GM12878 (cell line): ENCODE results near the gene BBS9. TPM values are rescaled to one million over a fixed set of nuclear protein-coding genes. Genes with fewer than 3 reads are reported as not detected.
A peak's percentile ranks its signal among the peaks of the same experiment; 100 is the strongest.

Experiments used
- ATAC-seq: fragments of 200-7000 bp; cut with Tn5 transposase; 3 replicates; pipeline ENCODE4 v1.9.1; 2020; ENCODE audit warnings: mild to moderate bottlenecking, moderate library complexity
- BruUV-seq: library from RNA; stranded (reverse); fragments of 400-500 nt; replicated peaks from 2 replicates; lab custom pipeline; 2021; lab: Mats Ljungman, UMichigan
- CTCF ChIA-PET: fragments of 300-600 bp; sonication (Branson Sonifier 250); formaldehyde crosslinking; extraction: SDS; loops from one replicate; lab custom pipeline; 2021; ENCODE audit warnings: inconsistent platforms; lab: Yijun Ruan, JAX
- POLR2A ChIA-PET: fragments of 350-600 bp; formaldehyde crosslinking; extraction: SDS; loops from one replicate; lab custom pipeline; 2021; ENCODE audit warnings: inconsistent platforms; lab: Charles Lee
- RAD21 ChIA-PET: fragments of 300-600 bp; sonication (Branson Sonifier 250); formaldehyde crosslinking; loops from one replicate; lab custom pipeline; 2023; ENCODE audit warnings: antibody characterized with exemption; ENCODE audit not compliant: unreplicated experiment; lab: Charles Lee
- SMC1A ChIA-PET: fragments of 300-600 bp; sonication (Branson Sonifier 250); formaldehyde crosslinking; loops from one replicate; lab custom pipeline; 2023; ENCODE audit not compliant: unreplicated experiment, uncharacterized antibody; lab: Charles Lee
- DNase-seq: peaks from one replicate; pipeline ENCODE4 v3.0.0-alpha.2; 2011; ENCODE audit warnings: low read depth, low spot score
- FAIRE-seq: peaks from 3 replicates; lab custom pipeline; 2011; peaks lifted over from hg19 to GRCh38; lab: Jason Lieb, UNC
- H2AFZ ChIP-seq: 2 replicates; pipeline ENCODE4 v1.6.0; 2011; ENCODE audit warnings: low read depth, low read length, control low read depth; ENCODE audit not compliant: control insufficient read depth
- H3K27ac ChIP-seq: 2 replicates; pipeline ENCODE4 v1.5.1; 2011; ENCODE audit warnings: control low read depth; ENCODE audit not compliant: control insufficient read depth, insufficient read depth
- H3K27me3 ChIP-seq, 2 experiments: replicated peaks in 1 of 2; 2 replicates each; pipeline versions ENCODE4 v1.6.0 to v1.6.1; 2011; ENCODE audit warnings: low read length in 1 of 2; ENCODE audit not compliant: control insufficient read depth in 2 of 2, insufficient read depth in 2 of 2
- H3K36me3 ChIP-seq, 2 experiments: 2 replicates each; pipeline ENCODE4 v1.5.1; 2011; ENCODE audit warnings: low read length in 1 of 2; ENCODE audit not compliant: control insufficient read depth in 2 of 2, insufficient read depth in 2 of 2
- H3K4me1 ChIP-seq: 2 replicates; pipeline ENCODE4 v1.6.1; 2011; ENCODE audit warnings: mild to moderate bottlenecking, low read length, moderate library complexity, mixed read lengths; ENCODE audit not compliant: control insufficient read depth, insufficient read depth
- H3K4me2 ChIP-seq: 2 replicates; pipeline ENCODE4 v1.6.0; 2011; ENCODE audit warnings: control low read depth; ENCODE audit not compliant: control insufficient read depth, insufficient read depth
- H3K4me3 ChIP-seq: fragments of 200-600 bp; sonication (generic); 2 replicates; pipeline ENCODE4 v1.5.1; 2016
- H3K79me2 ChIP-seq: 2 replicates; pipeline ENCODE4 v1.6.0; 2011; ENCODE audit warnings: low read length; ENCODE audit not compliant: control insufficient read depth, insufficient read depth
- H3K9ac ChIP-seq: 2 replicates; pipeline ENCODE4 v1.8.0; 2011; ENCODE audit warnings: low read length, control low read depth, mixed read lengths; ENCODE audit not compliant: control insufficient read depth, insufficient read depth
- H3K9me3 ChIP-seq: replicated peaks from 3 replicates; pipeline ENCODE4 v1.5.1; 2011; ENCODE audit warnings: mild to moderate bottlenecking, low read length; ENCODE audit not compliant: control insufficient read depth, insufficient read depth
- H4K20me1 ChIP-seq: 2 replicates; pipeline ENCODE4 v1.6.0; 2011; ENCODE audit not compliant: control insufficient read depth, insufficient read depth
- ASH2L ChIP-seq: fragments of 300-600, 200-600 bp; sonication (generic); IDR thresholded peaks from 2 replicates; pipeline ENCODE4 v1.6.1; 2017; ENCODE audit warnings: low read depth, mild to moderate bottlenecking, borderline replicate concordance
- CREM ChIP-seq: IDR thresholded peaks from 2 replicates; pipeline ENCODE4 v1.6.1; 2014; ENCODE audit warnings: antibody characterized with exemption, low read depth
- DPF2 ChIP-seq: fragments of 450-650 bp; IDR thresholded peaks from 2 replicates; pipeline ENCODE4 v1.6.1; 2017; ENCODE audit warnings: mild to moderate bottlenecking
- GATAD2B ChIP-seq: fragments of 450-650 bp; conservative IDR thresholded peaks from 2 replicates; pipeline ENCODE4 v1.6.1; 2017; ENCODE audit warnings: low read depth, mild to moderate bottlenecking, moderate library complexity
- IKZF1 ChIP-seq: fragments of 450-650 bp; conservative IDR thresholded peaks from 2 replicates; pipeline ENCODE4 v1.6.1; 2017; ENCODE audit warnings: antibody characterized with exemption, mild to moderate bottlenecking
- MTA2 ChIP-seq: fragments of 450-650 bp; IDR thresholded peaks from 2 replicates; pipeline ENCODE4 v1.6.1; 2016; ENCODE audit warnings: low read depth, mild to moderate bottlenecking, moderate library complexity
- NFIC ChIP-seq: IDR thresholded peaks from 2 replicates; pipeline ENCODE4 v1.6.1; 2012; ENCODE audit warnings: low read depth, mild to moderate bottlenecking, inconsistent platforms, low read length, moderate library complexity
- NFYB ChIP-seq: IDR thresholded peaks from 2 replicates; pipeline ENCODE4 v1.6.1; 2011; ENCODE audit warnings: low read depth, mild to moderate bottlenecking, low read length, improper control_type of control experiment, moderate library complexity; ENCODE audit not compliant: insufficient read depth
- NR2C2 ChIP-seq: IDR thresholded peaks from 2 replicates; pipeline ENCODE4 v1.6.1; 2011; ENCODE audit warnings: borderline replicate concordance, low read depth; ENCODE audit not compliant: control insufficient read depth, insufficient read length
- POLR2AphosphoS2 ChIP-seq: IDR thresholded peaks from 2 replicates; pipeline ENCODE4 v1.6.1; 2011; ENCODE audit warnings: low read depth, mild to moderate bottlenecking, low read length, improper control_type of control experiment, moderate library complexity
- POLR2AphosphoS5 ChIP-seq: IDR thresholded peaks from 2 replicates; pipeline ENCODE4 v1.6.1; 2011; ENCODE audit warnings: mild to moderate bottlenecking, low read length, inconsistent platforms
- RELA ChIP-seq: fragments of 450-650 bp; IDR thresholded peaks from 2 replicates; pipeline ENCODE4 v1.8.0; 2014; ENCODE audit warnings: borderline replicate concordance; ENCODE audit not compliant: partially characterized antibody
- TCF3 ChIP-seq: IDR thresholded peaks from 2 replicates; pipeline ENCODE4 v1.6.1; 2012; ENCODE audit warnings: low read depth, mild to moderate bottlenecking, low read length, borderline replicate concordance; ENCODE audit not compliant: insufficient read depth
- YY1 ChIP-seq: IDR thresholded peaks from 2 replicates; pipeline ENCODE4 v1.6.1; 2011; ENCODE audit warnings: low read depth, mild to moderate bottlenecking, low read length
- in situ Hi-C: fragments of 300-500 bp; cut with MboI; formaldehyde crosslinking; loops from 9 replicates; pipeline ENCODE4 v1.14.3; 2018; ENCODE audit warnings: mixed read lengths
- intact Hi-C: fragments of 100-400 bp; cut with micrococcal nuclease; formaldehyde crosslinking; loops from one replicate; pipeline ENCODE4 v1.14.2; 2022; ENCODE audit not compliant: unreplicated experiment
- polyA plus RNA-seq, 11 experiments: library from polyadenylated mRNA; depleted of rRNA in 4 of 11; unstranded in 6 of 11; stranded (reverse) in 5 of 11; fragments of >200 nt; fragmentation: Nextera tagmentation in 4 of 11; fragmentation: Illumina TruSeq in 1 of 11; extraction: Ambion mirVana in 4 of 11; extraction: Trizol in 1 of 11; gene quantifications; 1 replicate in 1 of 11; 2 replicates in 10 of 11; pipeline versions ENCODE4 v1.2.1 to v1.2.3, GENCODE V29; 2011 to 2016; ENCODE audit warnings: inconsistent platforms in 2 of 11, missing spikeins in 2 of 11, low read depth in 1 of 11
- total RNA-seq, 4 experiments: library from RNA; depleted of rRNA in 3 of 4; stranded (reverse); fragments of >200 nt in 3 of 4; fragmentation: Illumina TruSeq in 1 of 4; extraction: Trizol in 1 of 4; gene quantifications; 2 replicates each; pipeline versions ENCODE4 v1.2.1 to v1.2.3, GENCODE V29; 2013 to 2021
- TF ChIP-seq, protein P1 (sequence below): fragments of 150-350 bp; IDR thresholded peaks from 2 replicates; pipeline ENCODE4 v1.6.1; 2016; ENCODE audit warnings: low read depth, low read length
- TF ChIP-seq, protein P2 (sequence below): fragments of 450-650 bp; formaldehyde crosslinking; IDR thresholded peaks from 2 replicates; pipeline ENCODE4 v1.4.0; 2022; ENCODE audit warnings: mild to moderate bottlenecking, moderate library complexity
- TF ChIP-seq, protein P3 (sequence below): IDR thresholded peaks from 2 replicates; pipeline ENCODE4 v1.6.1; 2011; ENCODE audit warnings: borderline replicate concordance, low read depth, mild to moderate bottlenecking, moderate library complexity, mixed read lengths, low read length; ENCODE audit not compliant: insufficient read depth; ENCODE audit errors: extremely low read length

The BBS9 gene
- total and polyA plus RNA-seq, 10 of the 15 experiments (the other 5 are each of a cell fraction or from before 2014, with no cell fraction given): 1.2 to 5.6 (median 2.3) TPM

DNA sequence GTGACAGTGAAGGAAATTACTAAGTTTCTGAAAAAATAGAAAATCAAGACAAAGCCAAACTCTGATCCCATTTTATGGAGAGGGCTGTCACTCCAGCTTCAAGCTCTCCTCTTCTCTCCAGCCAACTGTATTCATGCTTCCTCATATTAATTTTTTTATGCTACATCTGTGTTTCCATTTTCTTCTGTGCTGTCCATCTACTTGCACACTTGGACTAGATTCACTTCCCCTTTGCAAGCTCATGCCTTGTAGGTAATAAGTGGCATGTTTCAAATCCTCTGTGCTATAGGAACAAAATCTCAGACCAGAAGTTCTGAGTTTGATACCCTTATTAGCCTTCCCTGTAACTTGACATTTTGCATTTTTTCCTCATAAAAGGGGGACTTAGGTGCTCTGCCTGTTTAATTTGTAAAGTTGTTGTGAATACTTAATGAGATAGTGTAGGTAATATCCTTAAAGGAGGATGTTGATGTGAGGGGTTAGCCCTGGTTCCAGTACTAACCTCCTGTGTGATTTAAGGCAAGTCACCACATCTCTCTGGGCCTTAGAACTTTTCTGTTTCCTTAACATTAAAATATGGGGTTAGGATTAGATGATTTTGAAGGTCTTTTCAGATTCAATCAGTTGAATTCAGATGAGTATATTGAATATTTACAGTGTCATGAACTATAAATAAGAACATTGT is 358.8 kb downstream of the BBS9 start:
- Histone ChIP-seq H3K4me3 (no peak overlapping the region), H3K4me1 (peaks cover 6% of the 10 kb centered on the region; the same call in 1 of the 2 replicates), H3K27me3 (no peaks in the 10 kb centered on the region), H4K20me1 (no peaks in the 10 kb centered on the region), H3K4me2 (no peak overlapping the region), H3K27ac (no peak overlapping the region), H3K9me3 (no peaks in the 10 kb centered on the region; the same call in 2 of the 3 replicates), H3K79me2 (no peaks in the 10 kb centered on the region), H3K36me3 (no peaks in the 10 kb centered on the region), H2AFZ (no peak overlapping the region), H3K9ac (no peak overlapping the region)
- ChIA-PET CTCF (interaction anchor here (1.0 to 3.3 kb wide), 6 partner anchors 9 to 228 kb away, joined by 3 to 13 read pairs (median 4); no protein-coding TSS in a partner anchor), SMC1A (interaction anchor here (1.0 to 2.4 kb wide), 11 partner anchors 9 to 183 kb away, joined by 3 to 12 read pairs (median 6); no protein-coding TSS in a partner anchor), POLR2A (no interaction called here), RAD21 (interaction anchor here (0.6 to 3.4 kb wide), 4 partner anchors 10 to 304 kb away, joined by 3 to 15 read pairs (median 4); no protein-coding TSS in a partner anchor)
- ATAC-seq: peak; percentile 92
- no peak for FAIRE-seq
- no TSS peak for BruUV-seq
- intact Hi-C loops: no loop called here
- in situ Hi-C loops: no loop called here
- DNase-seq: no peak
- TF ChIP-seq, protein P1, sequence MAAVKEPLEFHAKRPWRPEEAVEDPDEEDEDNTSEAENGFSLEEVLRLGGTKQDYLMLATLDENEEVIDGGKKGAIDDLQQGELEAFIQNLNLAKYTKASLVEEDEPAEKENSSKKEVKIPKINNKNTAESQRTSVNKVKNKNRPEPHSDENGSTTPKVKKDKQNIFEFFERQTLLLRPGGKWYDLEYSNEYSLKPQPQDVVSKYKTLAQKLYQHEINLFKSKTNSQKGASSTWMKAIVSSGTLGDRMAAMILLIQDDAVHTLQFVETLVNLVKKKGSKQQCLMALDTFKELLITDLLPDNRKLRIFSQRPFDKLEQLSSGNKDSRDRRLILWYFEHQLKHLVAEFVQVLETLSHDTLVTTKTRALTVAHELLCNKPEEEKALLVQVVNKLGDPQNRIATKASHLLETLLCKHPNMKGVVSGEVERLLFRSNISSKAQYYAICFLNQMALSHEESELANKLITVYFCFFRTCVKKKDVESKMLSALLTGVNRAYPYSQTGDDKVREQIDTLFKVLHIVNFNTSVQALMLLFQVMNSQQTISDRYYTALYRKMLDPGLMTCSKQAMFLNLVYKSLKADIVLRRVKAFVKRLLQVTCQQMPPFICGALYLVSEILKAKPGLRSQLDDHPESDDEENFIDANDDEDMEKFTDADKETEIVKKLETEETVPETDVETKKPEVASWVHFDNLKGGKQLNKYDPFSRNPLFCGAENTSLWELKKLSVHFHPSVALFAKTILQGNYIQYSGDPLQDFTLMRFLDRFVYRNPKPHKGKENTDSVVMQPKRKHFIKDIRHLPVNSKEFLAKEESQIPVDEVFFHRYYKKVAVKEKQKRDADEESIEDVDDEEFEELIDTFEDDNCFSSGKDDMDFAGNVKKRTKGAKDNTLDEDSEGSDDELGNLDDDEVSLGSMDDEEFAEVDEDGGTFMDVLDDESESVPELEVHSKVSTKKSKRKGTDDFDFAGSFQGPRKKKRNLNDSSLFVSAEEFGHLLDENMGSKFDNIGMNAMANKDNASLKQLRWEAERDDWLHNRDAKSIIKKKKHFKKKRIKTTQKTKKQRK: no peak
- TF ChIP-seq GATAD2B (no peak), NFIC (no peak), MTA2 (peak; percentile 46; the same call in 1 of the 2 replicates), IKZF1 (peak; percentile 57), POLR2AphosphoS2 (no peak), POLR2AphosphoS5 (no peak), DPF2 (peak; percentile 45; the same call in 1 of the 2 replicates), ASH2L (no peak), NR2C2 (no peak), YY1 (no peak), RELA (no peak), CREM (no peak), TCF3 (no peak), NFYB (no peak)
- TF ChIP-seq, protein P2, sequence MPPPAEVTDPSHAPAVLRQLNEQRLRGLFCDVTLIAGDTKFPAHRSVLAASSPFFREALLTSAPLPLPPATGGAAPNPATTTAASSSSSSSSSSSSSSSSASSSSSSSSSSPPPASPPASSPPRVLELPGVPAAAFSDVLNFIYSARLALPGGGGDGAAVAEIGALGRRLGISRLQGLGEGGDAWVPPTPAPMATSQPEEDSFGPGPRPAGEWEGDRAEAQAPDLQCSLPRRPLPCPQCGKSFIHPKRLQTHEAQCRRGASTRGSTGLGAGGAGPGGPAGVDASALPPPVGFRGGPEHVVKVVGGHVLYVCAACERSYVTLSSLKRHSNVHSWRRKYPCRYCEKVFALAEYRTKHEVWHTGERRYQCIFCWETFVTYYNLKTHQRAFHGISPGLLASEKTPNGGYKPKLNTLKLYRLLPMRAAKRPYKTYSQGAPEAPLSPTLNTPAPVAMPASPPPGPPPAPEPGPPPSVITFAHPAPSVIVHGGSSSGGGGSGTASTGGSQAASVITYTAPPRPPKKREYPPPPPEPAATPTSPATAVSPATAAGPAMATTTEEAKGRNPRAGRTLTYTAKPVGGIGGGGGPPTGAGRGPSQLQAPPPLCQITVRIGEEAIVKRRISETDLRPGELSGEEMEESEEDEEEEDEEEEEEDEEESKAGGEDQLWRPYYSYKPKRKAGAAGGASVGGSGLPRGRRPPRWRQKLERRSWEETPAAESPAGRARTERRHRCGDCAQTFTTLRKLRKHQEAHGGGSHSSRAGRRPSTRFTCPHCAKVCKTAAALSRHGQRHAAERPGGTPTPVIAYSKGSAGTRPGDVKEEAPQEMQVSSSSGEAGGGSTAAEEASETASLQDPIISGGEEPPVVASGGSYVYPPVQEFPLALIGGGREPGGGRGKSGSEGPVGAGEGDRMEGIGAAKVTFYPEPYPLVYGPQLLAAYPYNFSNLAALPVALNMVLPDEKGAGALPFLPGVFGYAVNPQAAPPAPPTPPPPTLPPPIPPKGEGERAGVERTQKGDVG (CRISPR knock-in tag): no peak
- TF ChIP-seq, protein P3, sequence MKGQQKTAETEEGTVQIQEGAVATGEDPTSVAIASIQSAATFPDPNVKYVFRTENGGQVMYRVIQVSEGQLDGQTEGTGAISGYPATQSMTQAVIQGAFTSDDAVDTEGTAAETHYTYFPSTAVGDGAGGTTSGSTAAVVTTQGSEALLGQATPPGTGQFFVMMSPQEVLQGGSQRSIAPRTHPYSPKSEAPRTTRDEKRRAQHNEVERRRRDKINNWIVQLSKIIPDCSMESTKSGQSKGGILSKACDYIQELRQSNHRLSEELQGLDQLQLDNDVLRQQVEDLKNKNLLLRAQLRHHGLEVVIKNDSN: no peak
